RPMI7951 (cell line): Measurements from ENCODE around the gene ZDHHC8. TPM values are rescaled to one million over a fixed set of nuclear protein-coding genes. Genes with fewer than 3 reads are reported as not detected.

Experiments used
- DNase-seq: peaks from one replicate; pipeline ENCODE4 v3.0.0-alpha.2; 2012; ENCODE audit warnings: low read depth
- total RNA-seq: library from RNA; depleted of rRNA; stranded (reverse); fragments of >200 nt; shearing (Covaris generic); gene quantifications from 2 replicates; pipeline ENCODE4 v1.2.3, GENCODE V29; 2014; rRNA removed

ZDHHC8 gene
- total RNA-seq, 1 experiment from 2014 or later = 3.4 TPM

- no peak for DNase-seq
These were observed 62.3 kb downstream of the ZDHHC8 start for GRCh38 chr22:20193761-20194494.

- no peak for DNase-seq
These were observed 63.3 kb downstream of the ZDHHC8 start for GRCh38 chr22:20194681-20195593.

DNA sequence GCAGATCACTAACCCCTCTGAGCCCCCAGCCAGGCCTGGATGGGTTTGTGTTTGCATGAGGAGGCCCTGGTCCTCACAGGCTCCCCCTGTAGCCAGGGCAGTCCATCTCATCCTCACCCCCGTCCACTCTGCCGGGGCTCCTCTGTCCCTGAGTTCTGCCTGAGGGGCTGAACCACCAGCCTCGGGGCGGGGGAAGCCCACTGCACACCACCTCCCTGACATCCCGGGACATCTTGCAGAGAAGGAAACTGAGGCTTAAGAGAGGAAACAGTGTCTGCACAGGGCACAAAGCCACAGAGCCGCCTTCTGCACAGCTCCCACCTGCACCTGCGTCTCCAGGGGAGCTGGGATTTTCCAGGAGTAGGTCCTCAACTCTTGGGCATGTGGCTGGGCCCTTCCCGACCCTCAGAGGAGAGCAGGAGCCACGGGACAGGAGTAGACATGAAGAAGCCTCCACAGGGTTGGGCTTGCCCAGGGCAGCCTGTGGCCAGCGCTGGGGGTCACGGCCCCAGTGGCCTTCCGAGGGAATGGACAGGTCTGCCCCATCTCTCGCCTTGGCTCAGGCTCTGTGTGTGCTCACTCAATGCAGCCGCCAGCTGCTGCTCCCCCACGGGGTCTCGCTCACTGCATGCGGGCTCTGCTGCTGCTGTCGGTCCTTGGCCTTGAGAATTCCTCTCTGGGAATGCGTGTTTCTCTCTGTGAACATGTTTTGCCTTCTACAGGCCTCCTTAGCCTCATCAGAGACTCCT lies 64.7 kb downstream of the ZDHHC8 start:
- no peak for DNase-seq

Other genes with a start within 250 kb of the ZDHHC8 start
- gene COMT, start 190.0 kb upstream of the ZDHHC8 start, total RNA-seq = 125 and 152 TPM in 2 replicates
- gene TXNRD2, start 190.0 kb upstream of the ZDHHC8 start, total RNA-seq = 23.2 and 24.9 TPM in 2 replicates
- gene ARVCF, start 115.0 kb upstream of the ZDHHC8 start, total RNA-seq = 0.98 and 2.8 TPM in 2 replicates
- 14.9 and 19.3 TPM in 2 replicates for gene TANGO2, start 110.7 kb upstream of the ZDHHC8 start, total RNA-seq
- 9.2 and 9.9 TPM in 2 replicates for gene DGCR8, start 51.6 kb upstream of the ZDHHC8 start, total RNA-seq
- gene RANBP1, start 15.7 kb upstream of the ZDHHC8 start, total RNA-seq = 528 and 684 TPM in 2 replicates
- gene TRMT2A, start 14.6 kb upstream of the ZDHHC8 start, total RNA-seq = 14.7 and 16.2 TPM in 2 replicates
- gene CCDC188, start 19.3 kb downstream of the ZDHHC8 start, total RNA-seq = 0.68 TPM in 1 of 2 replicates, not detected in the other
- 0.12 and 0.39 TPM in 2 replicates for gene RTN4R, start 136.5 kb downstream of the ZDHHC8 start, total RNA-seq
- gene DGCR6L, start 188.3 kb downstream of the ZDHHC8 start, total RNA-seq = 39.7 and 41.8 TPM in 2 replicates